ENCODE measurements around the gene NLK.

DNA sequence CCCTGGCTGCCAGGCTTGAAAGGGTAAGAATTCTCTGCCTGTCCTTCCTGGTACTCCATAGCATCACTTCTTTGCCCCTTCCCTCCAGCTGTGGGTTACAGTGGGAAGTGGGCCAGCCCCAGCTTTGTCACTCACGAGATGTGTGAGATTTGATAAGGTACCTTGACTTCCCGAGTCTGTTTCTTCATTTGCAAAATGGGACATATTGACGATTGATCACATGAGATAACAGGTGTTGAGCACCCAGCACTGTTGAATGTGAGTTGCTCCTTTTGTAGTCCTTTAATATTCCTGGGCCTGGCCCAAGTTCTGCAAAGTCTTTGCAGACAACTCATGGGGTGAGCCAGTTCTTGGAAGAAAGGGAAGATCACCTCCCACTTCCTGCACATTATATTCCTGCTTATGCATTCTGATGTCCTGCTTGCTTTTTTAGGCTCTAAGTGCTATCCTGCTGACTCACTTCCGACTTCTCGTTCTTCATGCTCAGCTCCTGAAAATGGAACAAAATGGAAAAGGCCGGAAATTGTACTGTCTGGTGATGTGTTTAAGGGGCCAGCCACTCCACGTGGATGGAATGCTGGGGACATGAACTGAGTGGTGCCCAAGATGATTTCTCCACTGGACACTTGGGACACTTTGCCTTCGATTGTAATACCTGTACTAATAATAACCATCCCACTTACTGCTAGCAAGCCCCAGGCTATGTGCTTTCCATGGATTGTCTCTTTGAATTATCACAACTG, 8.3 kb upstream of the NLK start:
- TF ChIP-seq, protein P1, sequence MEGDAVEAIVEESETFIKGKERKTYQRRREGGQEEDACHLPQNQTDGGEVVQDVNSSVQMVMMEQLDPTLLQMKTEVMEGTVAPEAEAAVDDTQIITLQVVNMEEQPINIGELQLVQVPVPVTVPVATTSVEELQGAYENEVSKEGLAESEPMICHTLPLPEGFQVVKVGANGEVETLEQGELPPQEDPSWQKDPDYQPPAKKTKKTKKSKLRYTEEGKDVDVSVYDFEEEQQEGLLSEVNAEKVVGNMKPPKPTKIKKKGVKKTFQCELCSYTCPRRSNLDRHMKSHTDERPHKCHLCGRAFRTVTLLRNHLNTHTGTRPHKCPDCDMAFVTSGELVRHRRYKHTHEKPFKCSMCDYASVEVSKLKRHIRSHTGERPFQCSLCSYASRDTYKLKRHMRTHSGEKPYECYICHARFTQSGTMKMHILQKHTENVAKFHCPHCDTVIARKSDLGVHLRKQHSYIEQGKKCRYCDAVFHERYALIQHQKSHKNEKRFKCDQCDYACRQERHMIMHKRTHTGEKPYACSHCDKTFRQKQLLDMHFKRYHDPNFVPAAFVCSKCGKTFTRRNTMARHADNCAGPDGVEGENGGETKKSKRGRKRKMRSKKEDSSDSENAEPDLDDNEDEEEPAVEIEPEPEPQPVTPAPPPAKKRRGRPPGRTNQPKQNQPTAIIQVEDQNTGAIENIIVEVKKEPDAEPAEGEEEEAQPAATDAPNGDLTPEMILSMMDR (IDR thresholded peaks at IDR 0.05 in 2 of 3, conservative IDR thresholded peaks at IDR 0.05 in 1 of 3; ENCODE audit: control insufficient read depth in 2 of 3, extremely low read depth in 1 of 3, insufficient read depth in 1 of 3, low read depth in 3 of 3, low read length in 3 of 3) = no peak
- TF ChIP-seq SP1 (IDR thresholded peaks at IDR 0.05; ENCODE audit: low read depth, low read length) (no peak), EZH2 (IDR thresholded peaks at IDR 0.05; ENCODE audit: borderline replicate concordance, control insufficient read depth, low read depth, low read length) (no peak)

Measured in GM12878 (cell line).